GM12892 (cell line): ENCODE measurements around the gene USP7.

Experiments
- POLR2A ChIP-seq: IDR thresholded peaks from 2 replicates; pipeline ENCODE4 v1.6.1; 2011; ENCODE audit warnings: low read depth, low read length, control low read depth
- POLR2AphosphoS5 ChIP-seq: IDR thresholded peaks from 2 replicates; pipeline ENCODE4 v1.6.1; 2011; ENCODE audit warnings: low read depth, low read length, control low read depth
- TAF1 ChIP-seq: IDR thresholded peaks from 2 replicates; pipeline ENCODE4 v1.6.1; 2011; ENCODE audit warnings: low read depth, mild to moderate bottlenecking, control low read depth, low read length, borderline replicate concordance

- no peak for TF ChIP-seq POLR2AphosphoS5
- no peak for TF ChIP-seq POLR2A
- no peak for TF ChIP-seq TAF1
Observed at GRCh38 chr16:8919934-8920462, 43.7 kb downstream of the USP7 start.
